ENCODE measurements around the gene TMEM135.

DNA sequence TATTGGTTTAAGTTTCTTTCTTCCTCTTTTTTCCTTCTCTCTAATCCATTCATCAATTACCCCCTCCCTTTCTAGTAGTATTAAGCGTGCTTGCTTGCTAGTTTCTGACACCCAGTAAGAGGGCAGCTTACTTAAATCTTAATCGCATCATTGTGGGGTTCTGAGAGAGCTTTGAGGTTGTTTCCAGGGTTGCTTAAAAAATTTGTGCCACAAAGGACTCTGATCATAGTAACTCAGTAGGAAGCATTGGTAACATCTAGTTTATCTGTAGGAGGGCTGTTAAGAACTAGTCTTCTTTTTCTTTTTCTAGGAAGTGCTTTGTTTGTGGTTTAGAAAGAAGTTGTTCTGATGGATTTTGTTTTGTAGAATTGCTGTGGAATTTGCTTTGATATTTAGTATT, 45.3 kb downstream of the TMEM135 start:
- TF ChIP-seq POLR2A (IDR thresholded peaks at IDR 0.05) = no peak
- no peak for TF ChIP-seq CTCF (IDR thresholded peaks at IDR 0.05)
- no peak for TF ChIP-seq POLR2AphosphoS5 (IDR thresholded peaks at IDR 0.05)

Measured in transverse colon (tissue), 4 donors.